HG02642 (cell line): ENCODE data around the gene E2F3.

Experiments
- ATAC-seq: cut with Tn5 transposase; IDR thresholded peaks from one replicate; pipeline ENCODE4 v1.9.1; 2021; ENCODE audit warnings: mild to moderate bottlenecking; ENCODE audit not compliant: unreplicated experiment, poor library complexity

Gene E2F3

GRCh38 chr6:20400456-20401204 is 1.0 kb upstream of the E2F3 start:
- ATAC-seq = no peak

DNA sequence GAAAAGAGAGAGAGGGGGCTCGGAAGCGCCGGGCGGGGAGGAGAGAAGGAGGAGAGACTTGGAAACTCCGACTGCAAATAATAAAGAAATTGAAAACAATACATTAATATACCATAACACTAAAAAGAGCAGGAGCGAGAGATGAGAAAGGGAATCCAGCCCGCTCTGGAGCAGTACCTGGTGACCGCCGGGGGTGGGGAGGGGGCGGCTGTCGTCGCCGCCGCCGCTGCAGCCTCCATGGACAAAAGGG is 338 bp downstream of the E2F3 start:
- ATAC-seq = no peak

- no peak for ATAC-seq
Measured at GRCh38 chr6:20402342-20403069, 827 bp downstream of the E2F3 start.

GRCh38 chr6:20403070-20403765 is 1.5 kb downstream of the E2F3 start:
- peak; percentile 48 for ATAC-seq

DNA sequence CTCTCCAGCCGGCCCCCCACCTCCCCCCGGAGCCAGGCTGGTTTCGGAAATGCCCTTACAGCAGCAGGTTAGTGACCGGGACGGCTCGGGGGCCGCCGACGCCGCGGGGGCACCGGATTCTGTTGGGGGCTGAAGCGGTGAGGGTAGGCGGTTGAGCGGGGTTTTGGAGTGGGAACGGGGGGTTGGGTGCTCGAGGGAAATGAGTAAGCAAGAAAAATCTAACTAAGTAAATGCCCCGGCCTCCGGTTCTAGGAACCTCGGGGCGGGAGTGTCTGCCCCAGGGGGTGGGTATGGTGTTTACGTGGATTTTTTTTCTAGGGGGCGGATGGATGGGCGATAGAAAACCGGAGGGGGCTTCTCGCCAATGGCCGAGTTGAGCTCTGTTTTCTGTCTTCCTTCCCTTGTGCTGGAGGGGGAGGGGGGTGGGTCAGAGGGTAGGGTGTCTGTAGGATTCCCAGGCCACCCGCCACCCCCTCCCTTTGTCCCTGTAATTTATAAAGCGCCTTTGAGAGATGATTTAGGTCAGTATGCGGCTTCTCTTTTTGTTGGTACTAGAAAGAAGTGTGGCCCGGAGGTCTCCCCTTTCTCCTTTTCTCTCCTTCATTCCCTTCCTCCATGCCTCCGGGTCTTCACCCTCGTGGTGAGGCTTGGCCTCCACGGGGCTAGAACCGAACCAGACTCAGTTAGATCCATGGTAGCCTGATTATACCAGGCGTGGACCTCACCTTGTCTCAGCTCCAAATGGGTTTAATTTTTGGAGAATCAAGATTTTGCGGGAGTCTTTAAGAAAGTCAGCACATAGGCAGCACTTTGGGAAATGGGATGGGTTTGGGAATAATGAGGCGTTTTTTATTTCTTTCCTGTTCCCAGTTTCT is 2.3 kb downstream of the E2F3 start:
- peak; percentile 2 for ATAC-seq

GRCh38 chr6:20404641-20405032 is 3.0 kb downstream of the E2F3 start:
- ATAC-seq = peak; percentile 18

DNA sequence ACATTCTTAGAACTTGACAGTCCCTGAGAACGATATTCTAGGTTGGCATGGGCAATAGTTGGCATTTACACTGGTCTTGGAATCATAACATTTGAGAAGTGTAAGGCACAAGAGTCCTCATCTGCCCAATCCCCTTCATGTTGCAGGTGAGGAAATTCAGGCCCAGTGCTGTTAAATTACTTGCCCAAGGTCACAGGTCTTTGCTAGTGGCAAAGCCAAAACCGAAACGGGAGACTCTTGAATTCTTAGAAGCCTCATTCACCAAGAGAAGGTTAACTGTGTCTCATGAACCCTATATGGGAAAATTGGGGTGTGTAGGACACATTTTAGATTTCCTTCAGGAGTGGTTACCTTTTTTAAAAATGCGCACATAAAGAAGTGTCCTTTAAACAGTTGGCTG is 7.2 kb downstream of the E2F3 start:
- ATAC-seq = no peak

- peak; percentile 94 for ATAC-seq
Measured at GRCh38 chr6:20409427-20409971, 7.8 kb downstream of the E2F3 start.

- ATAC-seq = no peak
Measured at GRCh38 chr6:20411544-20411943, 9.9 kb downstream of the E2F3 start.

- no peak for ATAC-seq
Measured at GRCh38 chr6:20411953-20412681, 10.4 kb downstream of the E2F3 start.

GRCh38 chr6:20412682-20413073 is 11.0 kb downstream of the E2F3 start:
- ATAC-seq = no peak

GRCh38 chr6:20413826-20414225 is 12.1 kb downstream of the E2F3 start:
- no peak for ATAC-seq

DNA sequence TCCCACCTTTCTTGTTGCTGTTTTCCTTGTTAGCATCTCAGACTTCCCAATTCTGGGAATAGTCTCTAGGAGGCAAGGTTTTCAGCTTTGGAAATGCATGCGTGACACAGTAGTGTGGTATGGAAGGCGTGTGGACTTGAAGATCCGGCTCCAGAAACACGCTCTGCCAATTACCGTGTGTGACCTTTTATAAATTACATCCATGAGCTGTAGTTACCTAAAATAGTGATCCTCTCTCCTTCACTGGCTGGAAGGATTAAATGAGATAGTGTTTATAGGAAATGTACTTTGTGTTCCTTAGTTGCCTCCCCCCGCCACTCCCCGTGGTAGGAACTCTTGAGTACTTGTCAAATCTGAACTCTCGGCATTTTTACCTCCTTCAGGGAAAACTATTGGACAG is 13.0 kb downstream of the E2F3 start:
- ATAC-seq = no peak

- no peak for ATAC-seq
Measured at GRCh38 chr6:20415304-20415703, 13.6 kb downstream of the E2F3 start.

DNA sequence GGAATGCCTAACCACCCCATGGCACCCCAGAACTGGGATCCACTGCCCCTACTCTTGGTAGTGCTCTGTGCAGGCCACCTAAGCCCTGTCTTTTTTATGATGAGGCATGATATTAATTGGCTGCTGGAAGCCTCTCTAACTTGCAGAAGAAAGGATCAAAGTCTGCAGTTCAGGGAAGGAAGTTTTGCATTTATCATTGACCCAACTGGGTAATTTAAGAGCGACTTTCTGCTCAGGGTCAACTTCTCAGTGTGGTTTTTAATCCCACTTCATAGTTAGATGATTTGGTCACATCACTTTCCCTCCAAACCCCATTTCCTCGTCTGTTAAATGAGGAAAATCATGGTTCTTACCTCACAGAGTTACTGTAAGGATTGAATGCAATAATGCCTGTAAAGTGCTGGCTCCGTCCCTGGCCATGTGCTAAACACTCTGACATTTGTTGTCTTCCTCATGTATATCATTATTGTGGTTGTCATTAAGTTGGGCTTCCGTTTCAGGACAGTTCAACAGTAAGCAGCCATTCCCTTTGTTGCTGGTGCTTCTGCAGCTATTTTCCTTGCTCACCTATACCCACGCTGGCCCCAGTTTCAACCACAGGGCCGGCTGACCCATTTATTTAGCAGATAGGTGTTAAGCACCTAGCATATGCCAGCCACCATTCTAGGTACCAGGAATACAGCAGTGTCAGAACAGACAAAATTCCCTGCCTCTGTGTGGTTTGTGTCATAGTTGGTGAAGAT is 14.2 kb downstream of the E2F3 start:
- ATAC-seq = no peak

DNA sequence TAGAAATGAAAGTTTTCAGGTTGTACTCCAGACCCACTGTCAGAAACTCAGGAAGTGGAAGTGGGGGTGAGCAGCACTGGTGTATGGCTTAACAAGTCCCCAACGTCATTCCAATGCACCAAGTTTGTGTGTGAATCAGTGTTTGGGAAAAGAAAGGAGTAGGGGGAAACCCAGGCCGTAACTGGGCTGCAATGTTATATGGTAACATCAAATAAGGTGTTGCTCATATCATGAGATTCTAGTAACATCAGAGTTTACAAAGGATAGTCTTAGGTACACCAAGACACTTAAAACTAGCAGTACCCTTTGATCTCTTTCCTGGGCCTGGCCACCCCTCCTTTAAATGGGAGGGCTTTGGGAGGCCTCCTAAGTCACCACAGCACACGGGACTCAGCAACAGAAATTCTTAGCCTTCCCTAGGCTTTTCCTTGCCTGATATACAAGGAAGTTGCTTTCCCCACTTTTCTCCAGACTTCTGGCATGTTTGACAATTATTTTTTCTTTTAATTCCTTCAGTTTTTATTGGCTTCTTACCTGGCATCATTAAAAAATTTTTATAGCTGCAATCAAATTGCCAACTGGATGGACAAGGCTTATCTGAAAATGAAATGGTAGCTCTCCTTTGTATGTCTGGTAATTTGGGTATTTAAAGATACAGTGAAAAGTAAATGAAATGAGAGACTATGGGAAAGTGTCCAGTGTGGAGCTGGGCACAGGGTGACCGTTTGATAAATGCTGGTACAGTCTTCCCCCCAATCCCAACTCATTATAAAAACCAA is 15.1 kb downstream of the E2F3 start:
- no peak for ATAC-seq

- ATAC-seq = peak; percentile 62
Measured at GRCh38 chr6:20417819-20418218, 16.1 kb downstream of the E2F3 start.
